Sigmoid colon (tissue), 7 donors: ENCODE data around the gene CYS1. TPM values are rescaled to one million over a fixed set of nuclear protein-coding genes. Genes with fewer than 3 reads are reported as not detected.

Experiments
- DNase-seq: peaks from one replicate; pipeline ENCODE4 v3.0.0-alpha.2; 2019
- H3K27ac ChIP-seq, 4 donors: fragments of 200-600 bp; sonication (generic); one replicate each; pipeline ENCODE4 v1.5.1; 2016 to 2019; ENCODE audit warnings: mild to moderate bottlenecking in 1 of 4
- H3K27me3 ChIP-seq, 3 donors: fragments of 200-600 bp; sonication (generic); one replicate each; pipeline ENCODE4 v1.5.1; 2019; ENCODE audit warnings: mild to moderate bottlenecking in 1 of 3
- H3K36me3 ChIP-seq, 4 donors: fragments of 200-600 bp; sonication (generic); one replicate each; pipeline ENCODE4 v1.5.1; 2016 to 2019
- H3K4me1 ChIP-seq, 4 donors: fragments of 200-600 bp; sonication (generic); one replicate each; pipeline ENCODE4 v1.5.1; 2017 to 2019
- H3K4me3 ChIP-seq, 4 donors: fragments of 200-600 bp; sonication (generic); one replicate each; pipeline ENCODE4 v1.5.1; 2017 to 2019; ENCODE audit warnings: mild to moderate bottlenecking in 2 of 4, moderate library complexity in 1 of 4
- H3K9me3 ChIP-seq, 4 donors: fragments of 200-600 bp in 3 of 4; sonication (generic) in 3 of 4; one replicate each; pipeline versions ENCODE4 v1.5.1 to v1.6.1; 2013 to 2019
- CTCF ChIP-seq, 4 experiments: fragments of 450-650 bp in 3 of 4; fragments of 200-600 bp in 1 of 4; IDR thresholded peaks; one replicate each; pipeline ENCODE4 v1.5.1; 2016 to 2019; ENCODE audit warnings: antibody characterized with exemption in 4 of 4, mild to moderate bottlenecking in 3 of 4, moderate library complexity in 2 of 4
- EP300 ChIP-seq, 4 donors: sonication (generic); formaldehyde crosslinking; IDR thresholded peaks; one replicate each; pipeline ENCODE4 v1.6.1; 2017; ENCODE audit warnings: antibody characterized with exemption in 4 of 4
- POLR2A ChIP-seq, 2 donors: fragments of 450-650 bp; IDR thresholded peaks; one replicate each; pipeline ENCODE4 v1.6.1; 2016; ENCODE audit warnings: antibody characterized with exemption in 2 of 2, mild to moderate bottlenecking in 2 of 2, moderate library complexity in 2 of 2
- POLR2AphosphoS5 ChIP-seq, 4 donors: sonication (generic); formaldehyde crosslinking; IDR thresholded peaks; one replicate each; pipeline ENCODE4 v1.6.1; 2017; ENCODE audit warnings: antibody characterized with exemption in 4 of 4
- WGBS, 2 donors: extraction: QIAGEN DNeasy Blood & Tissue Kit; methylation state at CpG; one replicate each; pipeline ENCODE4 v1.1.7; 2013; 5-methylcytosine and 5-hydroxymethylcytosine counted together
- intact Hi-C: fragments of 100-400 bp; cut with DNase I; formaldehyde crosslinking; loops from one replicate; pipeline ENCODE4 v1.15.1; 2023
- polyA plus RNA-seq, 3 donors: library from polyadenylated mRNA; stranded (reverse); fragments of 200-250 nt; gene quantifications; one replicate each; pipeline ENCODE4 v1.2.3, GENCODE V29; 2013
- total RNA-seq, 4 donors: library from RNA; depleted of rRNA; stranded (reverse); fragments of >200 nt; gene quantifications; one replicate each; pipeline ENCODE4 v1.1.0, GENCODE V29; 2016
- donor health status: healthy with polysubstance abuse.
- donor health status: Bipolar disorder and iron deficiency.
- donor health status: healthy.

CYS1 gene
- total and polyA plus RNA-seq, 7 donors = 0.46 to 24.6 (median 7.5) TPM

GRCh38 chr2:10076511-10076910 lies 3.7 kb downstream of the CYS1 start:
- no peak overlapping the region for H3K27ac ChIP-seq
- no peak overlapping the region for H3K4me3 ChIP-seq
- WGBS, 2 donors = 84 to 85% methylated on average over 13 of the region's 13 CpGs
- H3K36me3 ChIP-seq = no peaks in the 10 kb centered on the region
- H3K9me3 ChIP-seq = no peaks in the 10 kb centered on the region
- no peak for DNase-seq
- peaks cover 0 to 2% (median 0%) of the 10 kb centered on the region in 3 donors for H3K27me3 ChIP-seq
- peaks cover 0 to 40% (median 30%) of the 10 kb centered on the region in 4 donors for H3K4me1 ChIP-seq
- intact Hi-C loops = no loop called here
- TF ChIP-seq POLR2AphosphoS5 (IDR thresholded peaks at IDR 0.05) = no peak
- TF ChIP-seq POLR2A (IDR thresholded peaks at IDR 0.05) = no peak
- TF ChIP-seq CTCF (IDR thresholded peaks at IDR 0.05) = no peak
- TF ChIP-seq EP300 (IDR thresholded peaks at IDR 0.05) = no peak

GRCh38 chr2:10075571-10076209 lies 4.5 kb downstream of the CYS1 start:
- H3K27ac ChIP-seq = no peak overlapping the region
- DNase-seq = no peak
- H3K9me3 ChIP-seq = no peaks in the 10 kb centered on the region
- peaks cover 0 to 2% (median 0%) of the 10 kb centered on the region in 3 donors for H3K27me3 ChIP-seq
- H3K4me3 ChIP-seq = no peak overlapping the region
- H3K36me3 ChIP-seq = no peaks in the 10 kb centered on the region
- WGBS, 2 donors = 28 to 69% methylated on average over 9 of the region's 9 CpGs
- TF ChIP-seq POLR2AphosphoS5 (IDR thresholded peaks at IDR 0.05) (no peak), EP300 (IDR thresholded peaks at IDR 0.05) (no peak), POLR2A (IDR thresholded peaks at IDR 0.05) (no peak), CTCF (IDR thresholded peaks at IDR 0.05) (no peak)
- H3K4me1 ChIP-seq = peaks cover 0 to 38% (median 27%) of the 10 kb centered on the region in 4 donors
- intact Hi-C loops = no loop called here

DNA sequence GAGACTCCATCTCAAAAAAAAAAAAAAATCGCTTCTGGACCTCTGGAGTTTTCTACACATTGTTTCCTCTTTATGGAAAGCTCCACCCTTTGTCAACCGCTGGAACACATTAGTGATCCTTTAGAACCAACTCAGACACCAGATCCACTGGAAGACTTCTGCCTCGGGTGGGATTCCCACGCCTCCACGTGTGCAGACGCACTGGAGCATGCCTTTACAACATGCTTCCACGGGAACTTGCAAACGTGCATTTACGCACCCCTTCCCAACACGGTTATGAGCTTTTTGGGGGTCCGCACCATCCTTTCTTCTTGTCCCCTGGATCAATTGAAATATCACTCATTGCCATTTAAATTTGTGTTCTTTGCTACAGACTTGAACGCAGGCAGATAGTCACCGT lies 5.1 kb downstream of the CYS1 start:
- H3K36me3 ChIP-seq = no peaks in the 10 kb centered on the region
- TF ChIP-seq CTCF (IDR thresholded peaks at IDR 0.05) (no peak), POLR2A (IDR thresholded peaks at IDR 0.05) (no peak), EP300 (IDR thresholded peaks at IDR 0.05) (no peak), POLR2AphosphoS5 (IDR thresholded peaks at IDR 0.05) (no peak)
- no peaks in the 10 kb centered on the region for H3K27me3 ChIP-seq
- intact Hi-C loops = no loop called here
- H3K4me3 ChIP-seq = no peak overlapping the region
- DNase-seq = no peak
- no peak overlapping the region for H3K27ac ChIP-seq
- WGBS, 2 donors = 69 to 84% methylated on average over 13 of the region's 13 CpGs
- H3K4me1 ChIP-seq = peaks cover 0 to 33% (median 21%) of the 10 kb centered on the region in 4 donors
- H3K9me3 ChIP-seq = no peaks in the 10 kb centered on the region

GRCh38 chr2:10073706-10074105 lies 6.5 kb downstream of the CYS1 start:
- Histone ChIP-seq H3K9me3 (no peaks in the 10 kb centered on the region), H3K27me3 (no peaks in the 10 kb centered on the region), H3K36me3 (no peaks in the 10 kb centered on the region), H3K27ac (no peak overlapping the region), H3K4me1 (peaks cover 0 to 27% (median 14%) of the 10 kb centered on the region in 4 donors), H3K4me3 (no peak overlapping the region)
- intact Hi-C loops = loop anchor here (1.0 kb wide), 1 partner anchor 24 kb away; no protein-coding TSS in a partner anchor
- no peak for DNase-seq
- TF ChIP-seq EP300 (IDR thresholded peaks at IDR 0.05) (no peak), POLR2A (IDR thresholded peaks at IDR 0.05) (no peak), POLR2AphosphoS5 (IDR thresholded peaks at IDR 0.05) (no peak), CTCF (IDR thresholded peaks at IDR 0.05) (no peak)
- WGBS, 2 donors = 73 to 85% methylated on average over 8 of the region's 8 CpGs
